ENCODE measurements around the gene TSGA10.
A peak's percentile ranks its signal among the peaks of the same experiment; 100 is the strongest.
"Not testable (repeated sequence)": the region's sequence is repeated elsewhere in the genome, so short reads cannot be mapped to it uniquely, and the experiment has no call there.

Gene TSGA10

DNA sequence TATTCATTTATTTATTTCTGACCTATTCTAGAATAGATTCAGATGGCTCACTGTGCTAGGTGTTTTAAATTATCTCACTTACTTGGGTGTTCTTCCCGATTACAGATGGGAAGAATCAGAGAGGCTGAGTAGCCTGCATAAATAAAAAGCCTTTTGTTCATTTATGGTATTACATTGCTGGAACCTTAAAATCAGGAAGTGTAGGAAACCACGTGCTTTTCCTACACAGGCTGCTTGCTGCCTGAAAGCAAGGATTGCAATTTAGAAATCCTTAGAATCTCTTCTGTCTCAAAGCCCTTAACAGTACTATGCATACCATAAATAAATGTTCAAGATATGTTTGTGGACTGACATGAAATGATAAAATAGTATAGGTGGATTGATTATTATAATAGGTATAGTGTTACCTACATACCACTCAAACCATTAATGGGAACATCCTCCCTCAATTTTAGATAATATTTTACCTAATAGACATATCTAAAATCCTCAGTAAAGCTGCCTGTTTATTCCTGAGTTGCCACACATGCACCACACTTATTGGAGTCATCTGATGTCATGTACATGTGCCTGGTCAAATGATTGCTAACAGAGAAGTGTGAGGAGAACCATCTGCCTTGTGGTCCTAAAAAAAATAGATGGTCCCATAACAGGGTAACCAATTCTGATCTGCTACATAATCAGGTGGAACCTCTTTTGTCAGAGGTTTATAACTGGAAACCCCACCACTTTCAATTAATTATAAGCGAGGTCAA lies 86.7 kb downstream of the TSGA10 start:
- no peak for DNase-seq

DNA sequence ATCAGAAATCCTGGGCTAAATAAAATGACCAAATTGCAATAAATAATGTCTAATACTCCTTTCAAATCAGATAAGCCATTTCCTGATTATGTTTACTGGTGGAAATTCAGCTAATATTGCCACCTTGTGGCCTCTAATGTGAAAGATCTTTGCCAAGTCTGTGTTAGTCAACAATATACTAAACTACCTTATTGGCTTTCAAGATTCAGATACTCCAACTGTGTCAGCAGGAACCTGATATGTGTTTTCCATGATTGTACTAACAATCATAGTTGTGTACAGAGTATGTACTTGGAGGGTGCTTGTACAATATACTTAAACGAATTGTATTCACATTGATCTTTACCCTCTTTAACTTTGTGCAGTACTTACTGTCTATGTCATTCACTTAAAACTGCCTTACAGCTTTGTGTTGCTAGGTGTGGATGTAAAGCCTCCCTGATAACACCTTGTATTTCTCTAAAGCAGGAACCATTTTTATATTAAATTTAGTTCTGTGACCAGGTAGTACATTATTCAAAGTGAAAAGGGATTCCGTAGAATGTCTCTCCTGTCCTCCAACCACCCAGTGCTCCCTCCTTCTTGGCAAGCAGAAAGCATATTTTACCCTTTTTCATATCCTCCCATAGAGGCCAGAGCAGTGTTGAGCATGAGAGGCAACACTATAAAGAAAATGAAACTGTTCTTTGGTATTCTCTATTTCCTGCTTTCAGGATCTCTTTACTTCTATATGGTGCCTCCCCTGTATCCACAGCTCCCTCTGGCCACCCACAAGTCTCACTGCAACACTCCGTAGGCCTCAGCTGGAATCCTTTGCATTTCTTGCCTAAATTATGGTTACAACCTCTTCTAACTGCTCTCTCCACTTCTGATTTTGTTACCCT lies 88.4 kb downstream of the TSGA10 start:
- DNase-seq, result peak; percentile 83

DNA sequence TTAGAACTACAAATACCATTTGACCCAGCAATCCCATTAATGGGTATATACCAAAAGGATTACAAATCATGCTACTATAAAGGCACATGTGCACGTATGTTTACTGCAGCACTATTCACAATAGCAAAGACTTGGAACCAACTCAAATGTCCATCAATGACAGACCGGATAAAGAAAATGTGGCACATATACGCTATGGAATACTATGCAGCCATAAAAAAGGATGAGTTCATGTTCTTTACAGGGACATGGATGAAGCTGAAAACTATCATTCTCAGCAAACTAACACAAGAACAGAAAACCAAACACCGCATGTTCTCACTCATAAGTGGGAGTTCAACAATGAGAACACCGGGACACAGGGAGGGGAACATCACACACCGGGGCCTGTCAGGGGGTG lies 105.6 kb downstream of the TSGA10 start:
- DNase-seq, result not testable (repeated sequence)

DNA sequence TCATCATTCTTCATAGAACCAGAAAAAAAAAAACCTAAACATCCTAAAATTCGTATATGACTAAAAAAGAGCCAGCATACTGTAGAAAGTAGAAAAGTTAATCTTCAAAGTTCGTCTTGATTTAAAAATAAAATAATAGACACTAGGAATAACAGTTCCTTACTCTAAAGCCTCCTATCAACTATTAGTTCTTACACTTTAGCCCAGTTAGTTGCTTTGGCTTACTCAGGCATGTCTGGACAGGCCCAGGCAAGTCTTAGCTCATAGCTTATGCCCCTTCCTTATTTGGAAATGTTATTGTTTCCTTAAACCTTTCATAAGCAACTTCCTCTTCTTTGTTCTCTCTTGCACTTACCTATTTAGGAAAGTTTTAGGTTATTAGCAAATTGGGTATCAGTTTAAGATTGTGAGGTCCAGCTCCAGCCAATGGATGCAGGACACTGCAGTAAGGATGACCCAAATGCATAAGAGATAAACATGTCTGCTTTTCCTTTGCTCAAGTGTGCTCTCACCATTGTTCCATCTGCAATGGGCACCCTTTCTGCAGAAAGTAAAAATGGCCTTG lies 113.9 kb downstream of the TSGA10 start:
- DNase-seq, result peak; percentile 4

DNA sequence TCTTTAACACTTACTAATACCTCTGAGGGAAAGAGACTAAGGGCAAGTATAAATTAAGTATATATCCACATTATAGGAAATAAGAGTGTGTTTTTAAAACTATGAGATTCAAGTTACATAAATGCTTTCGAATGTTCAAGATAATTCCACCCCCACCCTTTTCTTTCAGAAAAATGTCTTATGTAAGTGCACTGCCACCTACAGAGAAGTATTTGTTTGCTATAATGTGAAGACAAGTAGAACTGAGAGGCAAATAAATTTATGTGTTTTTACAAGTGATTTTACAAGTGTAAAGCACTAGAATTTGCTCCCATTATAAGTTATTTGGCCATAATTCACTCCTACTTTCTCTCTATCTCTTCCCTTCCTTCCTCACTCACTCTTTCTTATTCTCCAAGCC lies 118.8 kb downstream of the TSGA10 start:
- DNase-seq, result no peak

DNA sequence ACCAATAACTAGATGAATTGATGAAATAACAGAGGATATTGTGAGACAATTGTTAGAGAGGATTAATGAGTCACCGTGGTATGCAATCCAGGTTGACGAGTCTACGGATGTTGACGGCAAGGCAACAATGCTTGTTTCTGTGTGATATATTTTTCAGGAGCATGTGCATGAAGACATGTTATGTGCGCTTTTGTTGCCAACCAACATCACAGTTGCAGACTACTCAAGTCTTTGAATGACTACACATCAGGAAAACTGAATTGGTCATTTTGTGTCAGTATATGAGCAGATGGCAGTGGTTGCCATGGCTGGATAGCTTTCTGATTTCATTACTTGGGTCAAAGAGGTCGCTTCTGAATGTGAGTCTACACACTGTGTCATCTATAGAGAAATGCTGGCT lies 122.0 kb downstream of the TSGA10 start:
- no peak for DNase-seq

DNA sequence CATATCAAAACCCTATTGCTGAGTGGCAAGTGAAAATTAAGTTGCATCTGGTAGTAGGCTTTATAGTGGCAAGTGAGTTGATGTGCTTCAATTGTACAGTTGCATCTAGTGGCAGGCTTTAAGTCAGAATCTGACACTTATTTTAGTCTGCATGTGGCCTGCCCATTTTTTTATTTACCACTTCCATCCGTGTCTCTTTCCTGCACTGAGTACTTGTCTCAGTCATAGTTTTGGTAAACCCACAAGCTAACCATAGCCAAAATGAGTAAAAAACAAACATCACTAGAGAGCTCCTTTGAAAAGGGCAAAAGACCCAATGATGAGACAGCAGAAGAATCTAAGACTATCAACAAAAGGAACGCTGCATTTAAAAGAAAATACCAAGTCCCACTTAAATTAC lies 122.7 kb downstream of the TSGA10 start:
- DNase-seq, result no peak

DNA sequence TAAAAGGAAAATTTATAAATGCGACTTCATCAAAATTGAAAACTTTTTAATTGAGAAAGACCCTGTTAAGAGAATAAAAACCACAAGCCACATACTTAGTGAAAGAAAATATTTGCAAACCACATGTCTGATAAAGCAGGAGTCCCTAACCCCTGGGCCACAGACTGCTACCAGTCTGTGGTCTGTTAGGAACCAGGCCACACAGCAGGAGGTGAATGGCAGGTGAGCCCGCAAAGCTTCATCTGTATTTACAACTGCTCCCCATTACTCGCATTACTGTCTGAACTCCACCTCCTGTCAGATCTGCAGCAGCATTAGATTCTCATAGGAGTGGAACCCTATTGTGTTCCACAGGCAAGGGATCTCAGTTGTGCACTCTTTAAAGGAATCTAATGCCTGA lies 123.3 kb downstream of the TSGA10 start:
- no peak for DNase-seq

DNA sequence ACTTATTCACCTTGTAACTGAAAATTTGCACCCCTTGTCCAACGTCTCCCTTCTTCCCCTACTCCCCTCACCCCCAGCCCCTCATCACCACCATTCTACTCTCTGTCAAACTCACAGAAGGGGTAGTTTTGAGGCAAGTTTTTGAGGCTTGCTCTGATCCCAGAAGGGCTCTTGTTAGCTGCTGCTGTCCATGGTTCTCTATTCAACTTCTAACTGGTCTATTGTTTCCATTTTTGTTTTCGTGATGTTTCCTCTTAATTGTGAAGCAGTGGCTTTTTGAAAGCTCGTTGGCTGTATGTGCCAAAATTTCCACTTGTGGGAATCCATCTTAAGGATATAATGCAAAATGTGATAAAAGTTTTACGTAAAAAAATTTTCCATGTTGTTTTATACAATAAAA lies 126.2 kb downstream of the TSGA10 start:
- DNase-seq, result no peak

DNA sequence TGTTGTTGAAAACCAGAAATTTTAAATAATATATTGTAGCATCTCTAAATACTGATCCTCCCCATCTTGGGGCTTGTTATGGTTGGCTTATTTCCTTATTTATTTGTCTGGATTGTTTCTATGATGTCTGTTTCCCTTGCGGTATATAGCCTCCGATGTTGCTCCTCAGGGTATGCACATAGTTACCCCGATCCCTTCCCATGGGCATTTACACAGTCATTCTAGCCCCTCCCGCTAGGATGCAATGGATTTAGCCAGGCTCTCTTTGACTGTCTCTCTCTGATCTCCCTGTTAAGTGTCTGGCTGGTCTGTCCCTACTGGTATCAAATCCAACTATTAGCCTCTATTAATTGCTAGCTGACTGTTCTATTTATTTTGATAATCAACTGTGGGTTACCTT lies 126.9 kb downstream of the TSGA10 start:
- DNase-seq, result no peak

DNA sequence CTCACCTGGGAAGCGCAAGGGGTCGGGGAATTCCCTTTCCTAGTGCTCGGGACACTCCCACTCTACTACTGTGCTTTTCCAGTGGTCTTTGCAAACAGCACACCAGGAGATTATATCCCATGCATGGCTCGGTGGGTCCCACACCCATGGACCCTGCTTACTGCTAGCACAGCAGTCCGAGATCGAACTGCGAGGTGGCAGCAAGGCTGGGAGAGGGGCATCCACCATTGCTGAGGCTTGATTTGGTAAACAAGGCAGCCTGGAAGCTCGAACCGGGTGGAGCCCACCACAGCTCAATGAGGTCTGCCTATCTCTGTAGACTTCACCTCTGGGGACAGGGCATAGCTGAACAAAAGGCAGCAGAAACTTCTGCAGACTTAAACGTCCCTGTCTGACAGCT lies 154.0 kb downstream of the TSGA10 start:
- no peak for DNase-seq

DNA sequence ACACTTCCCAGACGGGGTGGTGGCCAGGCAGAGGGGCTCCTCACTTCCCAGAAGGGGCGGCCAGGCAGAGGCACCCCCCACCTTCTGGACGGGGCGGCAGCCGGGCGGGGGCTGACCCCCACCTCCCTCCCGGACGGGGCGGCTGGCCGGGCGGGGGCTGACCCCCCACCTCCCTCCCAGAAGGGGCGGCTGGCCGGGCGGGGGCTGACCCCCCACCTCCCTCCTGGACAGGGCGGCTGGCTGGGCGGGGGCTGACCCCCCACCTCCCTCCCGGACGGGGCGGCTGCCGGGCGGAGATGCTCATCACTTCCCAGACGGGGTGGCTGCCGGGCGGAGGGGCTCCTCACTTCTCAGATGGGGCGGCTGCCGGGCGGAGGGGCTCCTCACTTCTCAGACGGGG lies 166.0 kb downstream of the TSGA10 start:
- not testable (repeated sequence) for DNase-seq

DNA sequence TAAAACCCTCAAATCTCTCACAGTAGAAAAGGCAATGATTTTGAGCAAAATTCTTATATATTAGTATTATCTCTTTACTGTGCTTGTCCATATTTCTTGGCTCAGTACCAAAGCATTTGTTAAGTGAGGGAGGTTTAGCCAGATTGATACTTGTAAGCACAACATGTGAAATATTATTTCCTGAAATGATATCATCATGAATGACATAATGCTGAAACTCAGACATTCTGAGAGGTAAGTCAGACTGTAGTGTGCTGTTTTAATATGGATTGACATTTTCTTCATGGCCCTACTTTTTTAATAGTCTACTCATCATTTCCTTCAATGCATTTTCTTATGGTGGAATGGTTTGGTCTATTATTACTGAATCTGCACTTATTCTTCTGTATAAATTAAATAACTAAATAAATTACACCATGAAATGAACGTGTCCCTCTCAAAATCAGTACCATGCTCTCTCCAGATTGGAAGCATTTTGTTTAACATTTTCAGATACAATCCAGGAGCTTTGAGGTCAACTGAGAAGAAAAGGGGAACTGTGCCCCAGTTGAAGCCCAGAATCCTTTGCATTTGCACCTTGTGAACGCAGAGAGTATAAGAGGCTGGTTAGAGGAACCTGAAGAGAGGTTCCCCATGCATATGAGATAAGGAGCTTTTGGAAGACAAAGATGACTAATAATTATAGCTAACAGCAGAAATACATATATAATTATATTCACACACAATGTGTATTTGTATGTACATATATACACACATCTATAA lies 168.7 kb downstream of the TSGA10 start:
- DNase-seq, result no peak

DNA sequence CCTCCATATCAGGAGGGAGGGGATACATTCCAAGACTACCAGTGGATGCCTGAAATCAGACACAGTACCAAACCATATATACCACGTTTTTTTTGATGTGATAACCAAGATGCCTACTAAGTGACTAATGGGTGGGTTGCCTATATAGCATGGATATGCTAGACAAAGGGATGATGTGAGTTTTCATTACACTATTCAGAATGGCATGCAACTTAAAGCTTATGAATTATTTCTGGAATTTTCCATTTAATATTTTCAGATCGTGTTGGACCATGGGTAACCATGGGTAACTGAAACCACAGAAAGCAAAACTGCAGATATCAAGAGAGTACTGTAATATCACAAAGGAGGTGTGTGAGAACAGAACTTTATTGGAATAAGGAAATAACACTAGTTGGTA lies 179.1 kb downstream of the TSGA10 start:
- no peak for DNase-seq

DNA sequence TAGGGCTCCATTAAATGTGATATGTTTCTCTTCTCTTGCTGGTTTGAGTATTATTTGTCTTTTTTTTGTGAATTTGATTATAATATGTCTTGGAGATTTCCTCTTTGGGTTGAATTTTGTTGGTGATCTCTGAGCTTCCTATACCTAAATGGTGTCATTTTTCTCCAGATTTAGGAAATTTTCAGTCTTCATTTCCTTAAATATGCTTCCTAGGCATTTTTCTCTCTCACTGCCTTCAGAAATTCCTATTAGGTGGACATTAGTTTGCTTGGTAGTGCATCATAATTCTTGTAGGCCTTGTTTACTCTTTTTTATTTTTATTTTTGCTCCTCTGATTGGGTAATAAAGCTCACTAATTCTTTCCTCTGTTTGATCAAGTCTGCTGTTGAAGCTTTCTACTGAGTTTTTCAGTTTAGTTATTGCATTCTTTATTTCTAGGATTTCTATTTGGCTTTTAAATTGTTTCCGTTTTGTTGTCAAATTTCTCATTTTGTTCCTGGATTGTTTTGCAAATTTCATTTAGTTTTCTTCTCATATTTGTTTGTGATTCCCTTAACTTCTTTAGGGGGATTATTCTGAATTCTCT lies 182.1 kb downstream of the TSGA10 start:
- no peak for DNase-seq

DNA sequence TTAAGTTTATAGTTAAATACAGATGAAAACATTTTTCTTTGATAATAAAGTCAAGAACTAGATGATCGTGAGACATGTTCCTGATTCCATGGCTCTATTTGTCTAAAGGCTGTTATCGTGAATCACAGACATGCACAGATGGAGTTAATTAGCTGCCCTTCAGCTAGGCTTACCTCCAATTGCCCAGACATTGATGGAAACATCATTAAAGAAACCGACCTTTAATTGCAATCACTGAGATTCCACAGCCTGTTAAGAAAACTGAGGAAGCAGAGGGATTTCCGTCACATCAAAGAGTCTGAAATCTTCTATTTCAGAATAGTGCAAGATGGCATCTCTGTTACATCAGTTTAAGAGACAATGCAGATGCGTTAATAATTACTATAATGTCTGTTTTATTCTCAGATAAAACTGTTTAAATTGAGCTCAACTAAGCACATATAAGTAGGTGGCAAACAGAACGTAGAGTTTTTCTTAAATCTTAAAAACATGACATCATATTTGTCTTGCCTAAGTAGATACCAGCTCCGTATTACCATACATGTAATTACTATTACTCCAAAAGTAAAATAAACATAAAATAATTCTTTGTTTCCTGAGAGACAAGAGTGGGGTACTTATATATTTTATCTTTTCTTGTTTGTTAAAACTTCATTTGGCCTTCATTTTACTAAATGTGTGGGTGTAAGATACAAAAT lies 194.8 kb downstream of the TSGA10 start:
- DNase-seq, result no peak

DNA sequence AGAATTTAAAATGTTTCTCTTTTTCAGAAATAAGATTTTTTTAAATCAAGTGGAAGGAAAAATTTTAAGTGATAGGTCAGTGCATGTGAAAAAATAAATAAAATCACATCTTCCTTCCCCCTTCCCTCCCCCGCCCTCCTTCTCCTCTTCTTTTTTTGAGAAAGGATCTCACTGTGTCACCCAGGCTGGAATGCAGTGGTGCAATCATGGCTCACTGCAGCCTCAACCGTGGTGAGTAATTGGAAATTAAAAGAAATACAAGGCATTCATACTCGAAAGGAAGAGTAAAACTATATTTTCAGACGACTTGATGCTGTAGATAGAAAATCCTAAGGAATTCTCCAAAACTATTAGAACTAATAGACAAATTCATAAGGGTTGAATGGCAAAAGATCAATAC lies 201.8 kb downstream of the TSGA10 start:
- DNase-seq, result no peak

DNA sequence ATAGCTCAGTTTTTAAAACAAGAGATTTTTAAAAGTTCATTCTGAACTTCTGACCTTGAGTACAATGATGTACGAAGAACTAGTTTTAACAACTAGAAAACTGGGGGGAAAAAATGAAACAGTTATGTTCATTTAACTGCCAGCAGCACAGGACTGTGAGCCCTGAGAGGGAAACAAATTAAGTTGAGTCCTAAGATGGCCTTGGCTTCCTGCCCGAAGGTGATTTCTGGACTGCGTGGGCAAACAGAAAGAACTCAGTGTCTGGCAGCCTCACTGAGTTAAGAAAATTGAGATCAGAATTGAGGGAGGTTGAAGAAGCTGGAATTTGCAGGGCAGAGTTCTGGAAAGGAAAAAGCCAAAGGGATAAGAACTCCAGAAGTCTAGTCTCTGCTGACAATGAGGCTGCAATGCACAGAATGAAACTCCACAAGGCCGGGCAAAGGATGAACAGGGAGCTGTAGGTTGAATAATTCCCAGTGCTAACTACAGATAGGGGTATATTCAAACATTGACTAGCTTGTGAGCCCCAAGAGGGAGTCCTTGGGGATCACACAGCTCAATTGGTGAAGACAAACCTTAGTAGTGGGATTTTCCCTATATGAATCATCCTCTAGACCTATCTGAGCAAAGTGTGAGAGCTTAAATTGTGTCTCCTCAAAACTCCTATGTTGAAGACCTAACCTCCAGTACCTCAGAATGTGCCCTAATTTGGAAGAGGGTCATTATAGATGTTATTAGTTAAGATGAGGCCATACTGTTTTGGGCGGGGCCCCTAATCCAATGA lies 205.6 kb downstream of the TSGA10 start:
- DNase-seq, result peak; percentile 69

DNA sequence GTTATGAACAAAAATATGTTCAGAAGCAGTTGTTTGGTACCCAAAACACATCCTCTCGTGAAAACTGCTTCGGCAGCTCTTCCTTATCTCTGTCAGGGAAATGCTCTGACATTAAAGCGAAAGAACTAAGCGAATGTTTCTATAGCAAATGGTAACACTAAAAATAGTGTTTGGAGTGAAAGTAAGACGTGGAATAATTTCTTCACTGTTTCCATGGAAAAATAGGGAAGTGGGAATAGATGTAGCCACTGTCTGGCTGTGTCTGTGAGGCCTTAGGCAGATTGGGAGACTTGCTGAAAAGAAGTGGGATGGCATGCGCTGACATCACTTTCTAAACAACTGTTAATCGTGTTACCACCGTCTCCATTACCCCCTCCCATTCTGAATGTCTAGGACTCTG lies 207.2 kb downstream of the TSGA10 start:
- no peak for DNase-seq
